ENCODE measurements around the gene PIK3R3.

GRCh38 chr1:46020010-46020409 lies 112.4 kb downstream of the PIK3R3 start:
- TF ChIP-seq CTCF (IDR thresholded peaks at IDR 0.05), result no peak
- no peak for TF ChIP-seq POLR2A (IDR thresholded peaks at IDR 0.05)

All from stomach (tissue), 4 donors.